GM11168 (cell line): ENCODE data around the gene ST6GALNAC2.

Source experiments
- in situ Hi-C: fragments of 300-500 bp; cut with MboI; formaldehyde crosslinking; loops from one replicate; pipeline ENCODE4 v1.12.0; 2022; ENCODE audit warnings: low sequenced_read_pairs; ENCODE audit not compliant: unreplicated experiment

Gene ST6GALNAC2

GRCh38 chr17:76558198-76559095 is 27.2 kb downstream of the ST6GALNAC2 start:
- in situ Hi-C loops = no loop called here

GRCh38 chr17:76557368-76558197 is 28.1 kb downstream of the ST6GALNAC2 start:
- in situ Hi-C loops = no loop called here

GRCh38 chr17:76556765-76557367 is 28.8 kb downstream of the ST6GALNAC2 start:
- in situ Hi-C loops = no loop called here

GRCh38 chr17:76554131-76554530 is 31.5 kb downstream of the ST6GALNAC2 start:
- in situ Hi-C loops = no loop called here

GRCh38 chr17:76553178-76553908 is 32.3 kb downstream of the ST6GALNAC2 start:
- in situ Hi-C loops = no loop called here

- in situ Hi-C loops = no loop called here
These were observed 34.0 kb downstream of the ST6GALNAC2 start for GRCh38 chr17:76551685-76552084.

GRCh38 chr17:76550712-76551615 is 34.7 kb downstream of the ST6GALNAC2 start:
- in situ Hi-C loops = no loop called here

- in situ Hi-C loops = no loop called here
These were observed 36.1 kb downstream of the ST6GALNAC2 start for GRCh38 chr17:76549539-76549938.

GRCh38 chr17:76549215-76549518 is 36.5 kb downstream of the ST6GALNAC2 start:
- in situ Hi-C loops = no loop called here

- in situ Hi-C loops = no loop called here
These were observed 37.1 kb downstream of the ST6GALNAC2 start for GRCh38 chr17:76548378-76549214.

GRCh38 chr17:76547642-76548202 is 37.9 kb downstream of the ST6GALNAC2 start:
- in situ Hi-C loops = no loop called here

- in situ Hi-C loops = no loop called here
These were observed 38.4 kb downstream of the ST6GALNAC2 start for GRCh38 chr17:76547183-76547641.

GRCh38 chr17:76546556-76547182 is 39.0 kb downstream of the ST6GALNAC2 start:
- in situ Hi-C loops = no loop called here

- in situ Hi-C loops = no loop called here
These were observed 39.6 kb downstream of the ST6GALNAC2 start for GRCh38 chr17:76545918-76546555.

- in situ Hi-C loops = no loop called here
These were observed 40.9 kb downstream of the ST6GALNAC2 start for GRCh38 chr17:76544546-76545365.

GRCh38 chr17:76543826-76544545 is 41.7 kb downstream of the ST6GALNAC2 start:
- in situ Hi-C loops = no loop called here
